ENCODE data around the gene ZNF800. TPM values are rescaled to one million over a fixed set of nuclear protein-coding genes. Genes with fewer than 3 reads are reported as not detected.

ZNF800 gene
- total and polyA plus RNA-seq, 7 donors: 4.1 to 33.6 (median 26.6) TPM

DNA sequence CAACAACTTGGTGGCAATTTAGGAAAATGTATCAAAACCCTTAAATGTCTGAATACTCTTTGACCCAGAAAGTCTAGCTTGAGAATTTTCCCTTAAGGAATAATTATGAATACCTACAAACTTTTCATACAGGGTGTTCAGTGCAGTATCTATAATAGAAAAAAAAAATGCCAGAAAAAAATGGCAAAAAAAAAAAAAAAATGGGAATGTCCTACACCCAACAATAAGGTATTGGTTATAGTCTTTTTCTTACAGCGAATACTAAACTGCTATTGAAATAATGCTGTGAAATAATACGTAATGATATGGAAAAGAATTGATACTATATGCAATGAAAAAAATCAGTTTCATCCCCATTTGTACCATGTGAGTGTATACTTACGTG, 44.3 kb downstream of the ZNF800 start:
- Histone ChIP-seq H3K27me3 (ENCODE audit: insufficient read depth in 3 of 3, low read length in 2 of 3) (no peaks in the 10 kb centered on the region), H3K36me3 (ENCODE audit: insufficient read depth in 1 of 2, low read depth in 1 of 2) (peaks cover 0 to 17% of the 10 kb centered on the region in 2 donors), H3K27ac (no peak overlapping the region), H3K4me3 (peak overlapping the region; percentile 58), H3K4me1 (no peaks in the 10 kb centered on the region), H3K9me3 (no peaks in the 10 kb centered on the region)
- intact Hi-C loops (cut with DNase I): loop anchor here in 1 of 2 donors (5.0 kb wide), 1 partner anchor 44 kb away; the partner anchor contains the start of gene ZNF800
- no peak for DNase-seq
- 95 to 98% (median 96%) methylated on average over 3 of the region's 3 CpGs for WGBS, 3 donors
- ATAC-seq: no peak
- TF ChIP-seq, protein P1, sequence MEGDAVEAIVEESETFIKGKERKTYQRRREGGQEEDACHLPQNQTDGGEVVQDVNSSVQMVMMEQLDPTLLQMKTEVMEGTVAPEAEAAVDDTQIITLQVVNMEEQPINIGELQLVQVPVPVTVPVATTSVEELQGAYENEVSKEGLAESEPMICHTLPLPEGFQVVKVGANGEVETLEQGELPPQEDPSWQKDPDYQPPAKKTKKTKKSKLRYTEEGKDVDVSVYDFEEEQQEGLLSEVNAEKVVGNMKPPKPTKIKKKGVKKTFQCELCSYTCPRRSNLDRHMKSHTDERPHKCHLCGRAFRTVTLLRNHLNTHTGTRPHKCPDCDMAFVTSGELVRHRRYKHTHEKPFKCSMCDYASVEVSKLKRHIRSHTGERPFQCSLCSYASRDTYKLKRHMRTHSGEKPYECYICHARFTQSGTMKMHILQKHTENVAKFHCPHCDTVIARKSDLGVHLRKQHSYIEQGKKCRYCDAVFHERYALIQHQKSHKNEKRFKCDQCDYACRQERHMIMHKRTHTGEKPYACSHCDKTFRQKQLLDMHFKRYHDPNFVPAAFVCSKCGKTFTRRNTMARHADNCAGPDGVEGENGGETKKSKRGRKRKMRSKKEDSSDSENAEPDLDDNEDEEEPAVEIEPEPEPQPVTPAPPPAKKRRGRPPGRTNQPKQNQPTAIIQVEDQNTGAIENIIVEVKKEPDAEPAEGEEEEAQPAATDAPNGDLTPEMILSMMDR (IDR thresholded peaks at IDR 0.05): no peak

GRCh38 chr7:127347567-127348246, 44.8 kb downstream of the ZNF800 start:
- WGBS, 3 donors: 5 to 7% (median 5%) methylated on average over 47 to 79 of the region's 79 CpGs
- peak; percentile 89 to 98 (median 96) for ATAC-seq
- Histone ChIP-seq H3K36me3 (ENCODE audit: insufficient read depth in 1 of 2, low read depth in 1 of 2) (peaks cover 0 to 17% of the 10 kb centered on the region in 2 donors), H3K27ac (no peak overlapping the region), H3K9me3 (no peaks in the 10 kb centered on the region), H3K4me3 (peak overlapping the region; percentile 58), H3K27me3 (ENCODE audit: insufficient read depth in 3 of 3, low read length in 2 of 3) (no peaks in the 10 kb centered on the region), H3K4me1 (no peaks in the 10 kb centered on the region)
- DNase-seq: peak; percentile 66 to 74
- TF ChIP-seq, protein P1 (IDR thresholded peaks at IDR 0.05): peak; percentile 64
- intact Hi-C loops (cut with DNase I): loop anchor here in 1 of 2 donors (5.0 kb wide), 1 partner anchor 45 kb away; the partner anchor contains the start of gene ZNF800

- Histone ChIP-seq H3K27ac (no peak overlapping the region), H3K9me3 (no peaks in the 10 kb centered on the region), H3K4me1 (no peaks in the 10 kb centered on the region), H3K4me3 (no peak overlapping the region), H3K36me3 (ENCODE audit: insufficient read depth in 1 of 2, low read depth in 1 of 2) (peaks cover 0 to 9% of the 10 kb centered on the region in 2 donors), H3K27me3 (ENCODE audit: insufficient read depth in 3 of 3, low read length in 2 of 3) (no peaks in the 10 kb centered on the region)
- WGBS, 3 donors: 82 to 86% (median 85%) methylated on average over 9 of the region's 9 CpGs
- no peak for DNase-seq
- intact Hi-C loops (cut with DNase I): loop anchor here in 1 of 2 donors (5.0 kb wide), 1 partner anchor 46 kb away; the partner anchor contains the start of gene ZNF800
- TF ChIP-seq, protein P1 (IDR thresholded peaks at IDR 0.05): no peak
- no peak for ATAC-seq
Observed at GRCh38 chr7:127346575-127347256, 45.8 kb downstream of the ZNF800 start.

DNA sequence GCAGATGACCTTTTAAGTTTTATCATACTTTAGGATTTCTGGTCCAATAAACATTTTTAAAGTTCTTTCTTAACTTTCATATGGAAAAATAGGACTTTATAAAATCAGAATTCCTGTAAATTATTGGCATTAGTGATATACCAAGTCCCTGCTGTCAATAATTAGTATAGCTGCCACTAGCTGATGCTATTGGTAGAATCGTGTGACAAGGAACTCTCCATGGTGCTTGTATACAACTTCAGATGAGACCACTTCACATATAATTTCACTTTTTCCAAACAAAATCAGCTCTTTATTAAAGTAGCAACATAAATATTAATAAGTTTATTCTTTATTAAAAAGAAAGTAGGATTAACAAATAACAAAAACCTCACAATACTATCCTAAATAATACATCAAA, 49.9 kb downstream of the ZNF800 start:
- 60 to 69% (median 60%) methylated on average over 1 of the region's 1 CpG for WGBS, 3 donors
- no peak overlapping the region for H3K27ac ChIP-seq
- TF ChIP-seq, protein P1 (IDR thresholded peaks at IDR 0.05): no peak
- no peak overlapping the region for H3K4me3 ChIP-seq
- intact Hi-C loops (cut with DNase I): no loop called here
- no peaks in the 10 kb centered on the region for H3K9me3 ChIP-seq
- no peaks in the 10 kb centered on the region for H3K27me3 ChIP-seq (ENCODE audit: insufficient read depth in 3 of 3, low read length in 2 of 3)
- H3K4me1 ChIP-seq: no peaks in the 10 kb centered on the region
- no peak for ATAC-seq
- no peaks in the 10 kb centered on the region for H3K36me3 ChIP-seq (ENCODE audit: insufficient read depth in 1 of 2, low read depth in 1 of 2)
- no peak for DNase-seq

Measured in psoas muscle (tissue), 8 donors.